Stimulated activated memory B cell treated with anti-CD40 and anti-IgM and Interleukin-4, amounts not matched to agents 10 μg/mL and 1 μg/mL and 100 μg/mL, for 72 hours (primary cell): Measurements from ENCODE around the gene TENM4.

Experiments used
- ATAC-seq: fragments of 150-1000 bp; cut with Tn5 transposase; 2 replicates; pipeline ENCODE4 v1.10.0; 2021
- H3K27ac Mint-ChIP-seq: one replicate; pipeline ENCODE4 v1.8.0; 2022; ENCODE audit warnings: mild to moderate bottlenecking, mixed read lengths
- H3K27me3 Mint-ChIP-seq: one replicate; pipeline ENCODE4 v1.8.0; 2022; ENCODE audit warnings: mixed read lengths
- H3K36me3 Mint-ChIP-seq: one replicate; pipeline ENCODE4 v1.8.0; 2022; ENCODE audit warnings: mixed read lengths
- H3K4me1 Mint-ChIP-seq: one replicate; pipeline ENCODE4 v1.8.0; 2022; ENCODE audit warnings: mixed read lengths
- H3K4me3 Mint-ChIP-seq: one replicate; pipeline ENCODE4 v1.8.0; 2022; ENCODE audit warnings: mild to moderate bottlenecking, moderate library complexity, mixed read lengths
- H3K9me3 Mint-ChIP-seq: one replicate; pipeline ENCODE4 v1.8.0; 2022; ENCODE audit warnings: mixed read lengths

The TENM4 gene

GRCh38 chr11:79371152-79371551, 69.7 kb downstream of the TENM4 start:
- H3K4me1 Mint-ChIP-seq = no peaks in the 10 kb centered on the region
- H3K9me3 Mint-ChIP-seq = no peaks in the 10 kb centered on the region
- no peaks in the 10 kb centered on the region for H3K36me3 Mint-ChIP-seq
- ATAC-seq = no peak
- H3K4me3 Mint-ChIP-seq = no peak overlapping the region
- H3K27me3 Mint-ChIP-seq = peaks cover 45% of the 10 kb centered on the region
- H3K27ac Mint-ChIP-seq = no peak overlapping the region

- no peaks in the 10 kb centered on the region for H3K9me3 Mint-ChIP-seq
- no peak for ATAC-seq
- no peaks in the 10 kb centered on the region for H3K4me1 Mint-ChIP-seq
- peaks cover 45% of the 10 kb centered on the region for H3K27me3 Mint-ChIP-seq
- no peak overlapping the region for H3K27ac Mint-ChIP-seq
- H3K36me3 Mint-ChIP-seq = no peaks in the 10 kb centered on the region
- H3K4me3 Mint-ChIP-seq = no peak overlapping the region
Measured at GRCh38 chr11:79369055-79369454, 71.8 kb downstream of the TENM4 start.

GRCh38 chr11:79367844-79368243, 73.0 kb downstream of the TENM4 start:
- no peak for ATAC-seq
- no peaks in the 10 kb centered on the region for H3K9me3 Mint-ChIP-seq
- no peak overlapping the region for H3K27ac Mint-ChIP-seq
- peaks cover 35% of the 10 kb centered on the region for H3K27me3 Mint-ChIP-seq
- no peak overlapping the region for H3K4me3 Mint-ChIP-seq
- H3K4me1 Mint-ChIP-seq = no peaks in the 10 kb centered on the region
- H3K36me3 Mint-ChIP-seq = no peaks in the 10 kb centered on the region

GRCh38 chr11:79366218-79366617, 74.6 kb downstream of the TENM4 start:
- no peaks in the 10 kb centered on the region for H3K36me3 Mint-ChIP-seq
- H3K27ac Mint-ChIP-seq = no peak overlapping the region
- no peaks in the 10 kb centered on the region for H3K9me3 Mint-ChIP-seq
- H3K4me1 Mint-ChIP-seq = no peaks in the 10 kb centered on the region
- no peak for ATAC-seq
- peaks cover 25% of the 10 kb centered on the region for H3K27me3 Mint-ChIP-seq
- H3K4me3 Mint-ChIP-seq = no peak overlapping the region

- ATAC-seq = no peak
- H3K27me3 Mint-ChIP-seq = peaks cover 2% of the 10 kb centered on the region
- no peak overlapping the region for H3K27ac Mint-ChIP-seq
- no peaks in the 10 kb centered on the region for H3K36me3 Mint-ChIP-seq
- no peaks in the 10 kb centered on the region for H3K4me1 Mint-ChIP-seq
- H3K9me3 Mint-ChIP-seq = no peaks in the 10 kb centered on the region
- no peak overlapping the region for H3K4me3 Mint-ChIP-seq
Measured at GRCh38 chr11:79363861-79364378, 76.9 kb downstream of the TENM4 start.

GRCh38 chr11:79363256-79363655, 77.6 kb downstream of the TENM4 start:
- no peaks in the 10 kb centered on the region for H3K4me1 Mint-ChIP-seq
- H3K4me3 Mint-ChIP-seq = no peak overlapping the region
- no peaks in the 10 kb centered on the region for H3K9me3 Mint-ChIP-seq
- no peaks in the 10 kb centered on the region for H3K36me3 Mint-ChIP-seq
- no peak overlapping the region for H3K27ac Mint-ChIP-seq
- ATAC-seq = no peak
- no peaks in the 10 kb centered on the region for H3K27me3 Mint-ChIP-seq

GRCh38 chr11:79362821-79363220, 78.0 kb downstream of the TENM4 start:
- no peak for ATAC-seq
- no peaks in the 10 kb centered on the region for H3K27me3 Mint-ChIP-seq
- H3K27ac Mint-ChIP-seq = no peak overlapping the region
- no peaks in the 10 kb centered on the region for H3K9me3 Mint-ChIP-seq
- H3K4me3 Mint-ChIP-seq = no peak overlapping the region
- no peaks in the 10 kb centered on the region for H3K36me3 Mint-ChIP-seq
- no peaks in the 10 kb centered on the region for H3K4me1 Mint-ChIP-seq

- Mint-ChIP-seq H3K4me3 (no peak overlapping the region), H3K4me1 (no peaks in the 10 kb centered on the region), H3K27ac (no peak overlapping the region), H3K36me3 (no peaks in the 10 kb centered on the region), H3K9me3 (no peaks in the 10 kb centered on the region), H3K27me3 (no peaks in the 10 kb centered on the region)
- ATAC-seq = no peak
Measured at GRCh38 chr11:79362206-79362757, 78.5 kb downstream of the TENM4 start.

GRCh38 chr11:79358258-79358657, 82.6 kb downstream of the TENM4 start:
- ATAC-seq = no peak
- no peaks in the 10 kb centered on the region for H3K9me3 Mint-ChIP-seq
- no peak overlapping the region for H3K4me3 Mint-ChIP-seq
- H3K27me3 Mint-ChIP-seq = peaks cover 5% of the 10 kb centered on the region
- no peaks in the 10 kb centered on the region for H3K4me1 Mint-ChIP-seq
- H3K36me3 Mint-ChIP-seq = no peaks in the 10 kb centered on the region
- H3K27ac Mint-ChIP-seq = no peak overlapping the region

GRCh38 chr11:79353706-79354105, 87.1 kb downstream of the TENM4 start:
- Mint-ChIP-seq H3K36me3 (no peaks in the 10 kb centered on the region), H3K4me1 (no peaks in the 10 kb centered on the region), H3K9me3 (no peaks in the 10 kb centered on the region)

GRCh38 chr11:79352349-79352703, 88.5 kb downstream of the TENM4 start:
- Mint-ChIP-seq H3K27me3 (peaks cover 26% of the 10 kb centered on the region), H3K9me3 (no peaks in the 10 kb centered on the region), H3K27ac (no peak overlapping the region), H3K4me3 (no peak overlapping the region), H3K4me1 (no peaks in the 10 kb centered on the region), H3K36me3 (no peaks in the 10 kb centered on the region)
- ATAC-seq = no peak

More at GRCh38 chr11:79353706-79354105, 87.1 kb downstream of the TENM4 start:
- Mint-ChIP-seq H3K27ac (no peak overlapping the region), H3K27me3 (peaks cover 26% of the 10 kb centered on the region), H3K4me3 (no peak overlapping the region)
- ATAC-seq = no peak

- H3K27me3 Mint-ChIP-seq = peaks cover 26% of the 10 kb centered on the region
- no peaks in the 10 kb centered on the region for H3K9me3 Mint-ChIP-seq
- no peaks in the 10 kb centered on the region for H3K36me3 Mint-ChIP-seq
- H3K27ac Mint-ChIP-seq = no peak overlapping the region
- no peaks in the 10 kb centered on the region for H3K4me1 Mint-ChIP-seq
- no peak overlapping the region for H3K4me3 Mint-ChIP-seq
- ATAC-seq = no peak
Measured at GRCh38 chr11:79348976-79349682, 91.7 kb downstream of the TENM4 start.

- Mint-ChIP-seq H3K9me3 (no peaks in the 10 kb centered on the region), H3K4me1 (no peaks in the 10 kb centered on the region), H3K36me3 (no peaks in the 10 kb centered on the region), H3K27ac (no peak overlapping the region), H3K4me3 (no peak overlapping the region), H3K27me3 (peaks cover 11% of the 10 kb centered on the region)
- no peak for ATAC-seq
Measured at GRCh38 chr11:79346021-79346420, 94.8 kb downstream of the TENM4 start.

- no peak for ATAC-seq
- Mint-ChIP-seq H3K27me3 (peaks cover 16% of the 10 kb centered on the region), H3K36me3 (no peaks in the 10 kb centered on the region), H3K4me3 (no peak overlapping the region), H3K27ac (no peak overlapping the region), H3K9me3 (no peaks in the 10 kb centered on the region), H3K4me1 (no peaks in the 10 kb centered on the region)
Measured at GRCh38 chr11:79344753-79345294, 96.0 kb downstream of the TENM4 start.

GRCh38 chr11:79342686-79343085, 98.1 kb downstream of the TENM4 start:
- no peaks in the 10 kb centered on the region for H3K9me3 Mint-ChIP-seq
- H3K36me3 Mint-ChIP-seq = no peaks in the 10 kb centered on the region
- ATAC-seq = no peak
- H3K27me3 Mint-ChIP-seq = peaks cover 23% of the 10 kb centered on the region
- no peaks in the 10 kb centered on the region for H3K4me1 Mint-ChIP-seq
- H3K4me3 Mint-ChIP-seq = no peak overlapping the region
- no peak overlapping the region for H3K27ac Mint-ChIP-seq

- H3K36me3 Mint-ChIP-seq = no peaks in the 10 kb centered on the region
Measured at GRCh38 chr11:79342236-79342635, 98.6 kb downstream of the TENM4 start.

More at GRCh38 chr11:79342236-79342635, 98.6 kb downstream of the TENM4 start:
- Mint-ChIP-seq H3K27me3 (peaks cover 23% of the 10 kb centered on the region), H3K4me3 (no peak overlapping the region), H3K27ac (no peak overlapping the region), H3K9me3 (no peaks in the 10 kb centered on the region), H3K4me1 (no peaks in the 10 kb centered on the region)
- no peak for ATAC-seq
